Measurements from ENCODE around the gene GATA3.
"Not testable (repeated sequence)": the region's sequence is repeated elsewhere in the genome, so short reads cannot be mapped to it uniquely, and the experiment has no call there.

Gene GATA3

DNA sequence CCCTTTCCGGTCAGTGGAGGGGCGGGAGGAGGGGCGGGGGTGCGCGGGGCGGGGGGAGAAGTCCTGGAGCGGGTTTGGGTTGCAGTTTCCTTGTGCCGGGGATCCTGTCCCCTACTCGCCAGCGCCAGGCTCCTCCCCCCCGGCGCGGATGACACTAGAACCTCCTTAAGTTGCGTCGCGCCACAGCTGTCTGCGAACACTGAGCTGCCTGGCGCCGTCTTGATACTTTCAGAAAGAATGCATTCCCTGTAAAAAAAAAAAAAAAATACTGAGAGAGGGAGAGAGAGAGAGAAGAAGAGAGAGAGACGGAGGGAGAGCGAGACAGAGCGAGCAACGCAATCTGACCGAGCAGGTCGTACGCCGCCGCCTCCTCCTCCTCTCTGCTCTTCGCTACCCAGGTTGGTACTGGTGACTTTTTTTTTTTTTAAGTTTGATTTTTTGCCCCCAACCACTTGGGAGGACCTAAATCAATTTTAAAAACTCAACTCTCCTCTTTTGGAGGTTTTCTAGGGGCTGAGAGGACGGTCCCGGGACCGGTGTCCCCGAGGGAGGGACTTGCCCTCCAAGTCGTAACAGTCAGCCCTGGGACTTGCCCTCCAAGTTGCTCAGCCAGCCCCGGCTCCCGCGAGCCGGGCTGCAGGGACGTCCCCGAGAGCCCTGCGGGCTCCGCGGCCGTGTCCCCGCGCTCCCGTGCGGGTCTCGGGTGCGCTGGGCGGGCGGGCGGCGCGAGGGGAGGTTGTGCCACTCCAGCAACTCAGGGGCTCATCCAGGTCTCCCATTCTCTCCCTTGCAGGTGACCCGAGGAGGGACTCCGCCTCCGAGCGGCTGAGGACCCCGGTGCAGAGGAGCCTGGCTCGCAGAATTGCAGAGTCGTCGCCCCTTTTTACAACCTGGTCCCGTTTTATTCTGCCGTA, at the start of gene GATA3:
Gene GATA3, plus strand, starts transcription at position 195 of the 914 bp plus-strand sequence. CDS start 968 bp downstream, outside the sequence.
- H3K27me3 Mint-ChIP-seq (ENCODE audit: low read depth), result peaks cover 25% of the 10 kb centered on the region
- H3K36me3 Mint-ChIP-seq (ENCODE audit: low read depth), result peaks cover 33% of the 10 kb centered on the region
- H3K27ac Mint-ChIP-seq, result peak within 1 kb of the TSS; percentile 96
- H3K4me1 Mint-ChIP-seq (ENCODE audit: low read depth), result peaks cover 38% of the 10 kb centered on the region
- H3K9me3 Mint-ChIP-seq, result no peaks in the 10 kb centered on the region
- peak within 1 kb of the TSS; percentile 98 for H3K4me3 Mint-ChIP-seq

DNA sequence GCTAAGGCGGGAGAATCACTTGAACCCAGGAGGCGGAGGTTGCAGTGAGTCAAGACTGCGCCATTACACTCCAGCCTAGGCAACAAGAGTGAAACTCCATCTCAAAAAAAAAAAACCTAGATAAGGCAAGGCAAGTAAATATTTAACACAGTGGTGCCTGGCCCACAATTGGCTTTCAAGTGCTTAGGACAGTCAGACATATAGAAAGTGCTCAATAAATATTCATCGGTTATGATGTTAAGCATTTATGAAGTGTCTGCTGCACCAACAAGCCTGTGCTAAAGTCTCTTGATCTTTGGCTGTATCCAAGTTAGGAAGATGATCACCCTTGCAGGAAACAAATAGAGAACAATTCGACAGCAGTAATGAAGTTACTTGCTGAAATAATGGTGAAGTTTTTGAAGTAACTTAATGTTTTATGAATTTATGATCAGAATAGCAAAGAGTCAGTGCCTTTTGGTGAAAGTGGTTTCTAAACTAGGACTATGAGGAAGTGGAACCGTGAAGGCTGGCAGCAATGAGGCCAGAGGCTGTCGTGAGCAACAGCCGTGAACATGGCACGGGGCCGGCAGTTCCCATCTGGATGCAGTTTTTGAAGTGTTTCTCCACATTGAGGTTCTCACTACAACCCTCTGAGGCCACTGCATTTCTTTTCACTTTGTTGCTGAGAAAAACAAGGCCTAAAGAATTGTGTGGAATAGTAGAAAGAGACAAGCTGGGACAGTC, 48.1 kb upstream of the GATA3 start:
- Mint-ChIP-seq H3K27me3 (ENCODE audit: low read depth) (no peaks in the 10 kb centered on the region), H3K9me3 (peaks cover 23% of the 10 kb centered on the region), H3K27ac (no peak overlapping the region), H3K36me3 (ENCODE audit: low read depth) (peaks cover 13% of the 10 kb centered on the region), H3K4me1 (ENCODE audit: low read depth) (no peaks in the 10 kb centered on the region), H3K4me3 (no peak overlapping the region)

DNA sequence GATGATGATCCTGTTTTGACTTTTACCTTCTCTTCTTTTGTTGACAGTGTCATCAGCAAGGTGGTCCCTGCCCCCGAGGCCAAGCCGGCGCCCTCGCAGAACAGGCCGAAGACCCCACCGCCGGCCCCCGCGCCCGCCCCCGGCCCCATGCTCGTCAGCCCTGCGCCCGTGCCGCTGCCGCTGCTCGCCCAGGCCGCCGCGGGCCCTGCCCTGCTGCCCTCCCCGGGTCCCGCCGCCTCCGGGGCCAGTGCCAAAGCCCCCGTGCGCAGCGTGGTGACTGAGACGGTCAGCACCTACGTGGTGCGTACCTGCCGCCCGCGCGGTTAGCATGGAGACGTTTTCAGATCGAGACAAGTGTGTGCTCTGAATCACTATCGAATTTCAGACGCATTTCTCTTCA, 45.5 kb upstream of the GATA3 start:
- Mint-ChIP-seq H3K36me3 (ENCODE audit: low read depth) (peaks cover 14% of the 10 kb centered on the region), H3K27ac (no peak overlapping the region), H3K4me1 (ENCODE audit: low read depth) (no peaks in the 10 kb centered on the region), H3K4me3 (no peak overlapping the region), H3K27me3 (ENCODE audit: low read depth) (no peaks in the 10 kb centered on the region), H3K9me3 (peaks cover 14% of the 10 kb centered on the region)

DNA sequence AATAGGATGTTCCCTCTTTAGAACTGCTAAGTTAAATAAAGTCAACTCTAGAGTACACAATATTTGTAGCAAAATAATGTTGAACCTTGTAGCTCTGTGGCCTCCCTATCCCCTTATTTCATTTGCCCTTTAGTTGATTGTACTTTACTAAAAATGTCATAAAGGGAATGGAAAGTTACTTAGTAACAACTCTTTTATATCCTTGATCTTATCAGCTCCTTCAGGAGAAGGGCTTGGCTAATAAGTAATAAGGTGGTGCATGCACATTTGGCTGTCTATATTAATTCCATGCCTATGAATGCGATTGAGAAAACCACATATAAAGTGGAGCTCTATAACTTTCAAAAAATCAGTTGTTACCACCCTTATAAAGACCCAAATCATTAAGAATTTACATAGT, 41.5 kb upstream of the GATA3 start:
- H3K9me3 Mint-ChIP-seq, result no peaks in the 10 kb centered on the region
- H3K27ac Mint-ChIP-seq, result no peak overlapping the region
- H3K4me1 Mint-ChIP-seq (ENCODE audit: low read depth), result no peaks in the 10 kb centered on the region
- H3K36me3 Mint-ChIP-seq (ENCODE audit: low read depth), result peaks cover 10% of the 10 kb centered on the region
- H3K4me3 Mint-ChIP-seq, result no peak overlapping the region
- no peaks in the 10 kb centered on the region for H3K27me3 Mint-ChIP-seq (ENCODE audit: low read depth)

DNA sequence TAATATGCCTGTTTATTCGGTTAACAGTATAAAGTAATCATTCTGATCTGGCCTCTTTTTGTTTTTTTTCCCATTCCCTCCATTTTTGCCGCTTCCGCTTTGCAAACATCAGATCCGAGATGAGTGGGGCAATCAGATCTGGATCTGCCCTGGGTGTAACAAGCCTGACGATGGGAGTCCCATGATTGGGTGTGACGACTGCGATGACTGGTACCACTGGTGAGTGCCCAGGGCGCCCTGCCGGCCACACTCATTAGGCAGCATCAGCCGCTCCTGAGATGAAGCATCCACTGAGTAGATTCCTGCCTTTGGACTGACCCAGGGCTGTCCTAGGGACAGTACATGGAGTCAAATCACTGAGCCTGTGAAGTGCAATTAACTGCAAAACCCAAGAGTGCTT, 40.9 kb upstream of the GATA3 start:
- no peaks in the 10 kb centered on the region for H3K4me1 Mint-ChIP-seq (ENCODE audit: low read depth)
- H3K27ac Mint-ChIP-seq, result no peak overlapping the region
- H3K9me3 Mint-ChIP-seq, result no peaks in the 10 kb centered on the region
- peaks cover 10% of the 10 kb centered on the region for H3K36me3 Mint-ChIP-seq (ENCODE audit: low read depth)
- no peaks in the 10 kb centered on the region for H3K27me3 Mint-ChIP-seq (ENCODE audit: low read depth)
- no peak overlapping the region for H3K4me3 Mint-ChIP-seq

DNA sequence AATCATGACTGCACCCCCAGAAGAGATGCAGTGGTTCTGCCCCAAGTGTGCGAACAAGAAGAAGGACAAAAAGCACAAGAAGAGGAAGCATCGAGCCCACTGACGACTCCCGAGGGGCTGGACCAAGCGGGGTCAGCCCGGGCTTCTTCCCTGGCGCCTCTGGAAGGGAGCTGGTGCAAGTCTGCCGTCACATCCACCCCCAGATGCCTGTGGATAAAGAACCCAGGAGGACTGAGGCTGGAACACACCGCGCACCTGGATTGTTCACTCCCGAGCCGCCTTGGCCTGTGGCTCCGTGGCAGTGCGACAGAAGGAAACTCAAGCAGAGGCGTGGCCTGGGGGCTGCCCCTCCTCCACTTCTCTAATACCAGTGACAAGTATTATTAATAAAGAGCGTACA, 39.8 kb upstream of the GATA3 start:
- no peaks in the 10 kb centered on the region for H3K27me3 Mint-ChIP-seq (ENCODE audit: low read depth)
- peaks cover 10% of the 10 kb centered on the region for H3K36me3 Mint-ChIP-seq (ENCODE audit: low read depth)
- no peaks in the 10 kb centered on the region for H3K4me1 Mint-ChIP-seq (ENCODE audit: low read depth)
- H3K9me3 Mint-ChIP-seq, result no peaks in the 10 kb centered on the region
- H3K4me3 Mint-ChIP-seq, result no peak overlapping the region
- no peak overlapping the region for H3K27ac Mint-ChIP-seq

DNA sequence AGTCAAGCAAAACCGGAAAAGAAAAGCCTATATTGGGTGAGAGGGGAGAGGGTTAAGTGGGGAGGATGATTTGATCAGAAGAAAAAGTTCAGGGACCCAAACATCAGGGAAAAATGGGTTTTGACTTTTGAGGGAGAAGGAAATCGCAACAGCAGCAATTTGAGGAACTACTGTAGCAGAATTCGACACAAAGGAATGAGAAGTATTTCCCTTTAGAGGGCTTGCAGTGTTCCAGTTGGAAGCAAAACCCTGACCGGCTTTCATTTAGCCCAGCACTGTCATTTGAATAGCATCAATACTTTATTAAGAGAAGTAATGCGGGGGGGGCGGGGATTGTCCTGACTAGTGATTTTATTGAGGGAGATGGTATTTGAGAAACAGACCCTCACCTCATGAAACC, 37.2 kb upstream of the GATA3 start:
- H3K9me3 Mint-ChIP-seq, result no peaks in the 10 kb centered on the region
- H3K27me3 Mint-ChIP-seq (ENCODE audit: low read depth), result no peaks in the 10 kb centered on the region
- no peak overlapping the region for H3K4me3 Mint-ChIP-seq
- peaks cover 8% of the 10 kb centered on the region for H3K36me3 Mint-ChIP-seq (ENCODE audit: low read depth)
- H3K4me1 Mint-ChIP-seq (ENCODE audit: low read depth), result no peaks in the 10 kb centered on the region
- no peak overlapping the region for H3K27ac Mint-ChIP-seq

DNA sequence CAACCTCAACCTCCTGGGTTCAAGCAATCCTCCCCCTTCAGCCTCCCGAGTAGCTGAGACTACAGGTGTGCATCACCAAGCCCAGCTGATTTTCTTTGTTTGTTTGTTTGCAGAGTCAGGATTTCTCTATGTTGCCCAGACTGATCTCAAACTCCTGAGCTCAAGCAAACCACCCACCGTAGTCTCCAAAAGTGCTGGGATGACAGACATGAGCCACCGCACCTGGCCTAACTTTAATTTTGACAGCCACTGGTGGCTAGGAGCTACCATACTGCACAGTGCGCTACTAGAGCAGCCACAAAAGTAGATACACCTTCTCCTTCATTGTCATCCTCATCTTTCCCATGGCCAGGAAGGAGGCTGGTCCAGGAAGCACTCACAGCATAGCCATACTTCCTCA, 31.2 kb upstream of the GATA3 start:
- peaks cover 4% of the 10 kb centered on the region for H3K27me3 Mint-ChIP-seq (ENCODE audit: low read depth)
- no peaks in the 10 kb centered on the region for H3K9me3 Mint-ChIP-seq
- H3K27ac Mint-ChIP-seq, result no peak overlapping the region
- no peak overlapping the region for H3K4me3 Mint-ChIP-seq
- no peaks in the 10 kb centered on the region for H3K36me3 Mint-ChIP-seq (ENCODE audit: low read depth)
- H3K4me1 Mint-ChIP-seq (ENCODE audit: low read depth), result peaks cover 5% of the 10 kb centered on the region

DNA sequence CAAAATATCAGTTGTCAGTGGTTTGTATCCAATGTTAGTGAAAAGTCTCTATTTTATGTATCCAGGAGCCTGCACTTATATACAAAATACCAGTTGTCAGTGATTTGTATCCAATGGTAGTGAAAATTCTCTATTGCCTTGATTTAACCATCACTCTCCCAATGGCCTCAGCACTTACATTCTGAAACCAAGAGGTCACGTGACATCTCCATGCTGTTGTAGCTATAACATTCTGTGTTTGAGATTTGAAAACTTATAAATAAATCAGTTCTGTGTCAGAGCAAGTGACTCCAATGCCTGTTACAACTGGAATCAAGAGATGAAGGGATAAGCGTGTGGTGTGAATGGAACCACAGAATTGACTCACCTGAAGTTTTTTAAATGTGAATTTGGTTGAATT, 30.6 kb upstream of the GATA3 start:
- no peaks in the 10 kb centered on the region for H3K9me3 Mint-ChIP-seq
- H3K27ac Mint-ChIP-seq, result no peak overlapping the region
- H3K36me3 Mint-ChIP-seq (ENCODE audit: low read depth), result no peaks in the 10 kb centered on the region
- no peak overlapping the region for H3K4me3 Mint-ChIP-seq
- peaks cover 5% of the 10 kb centered on the region for H3K4me1 Mint-ChIP-seq (ENCODE audit: low read depth)
- peaks cover 4% of the 10 kb centered on the region for H3K27me3 Mint-ChIP-seq (ENCODE audit: low read depth)

DNA sequence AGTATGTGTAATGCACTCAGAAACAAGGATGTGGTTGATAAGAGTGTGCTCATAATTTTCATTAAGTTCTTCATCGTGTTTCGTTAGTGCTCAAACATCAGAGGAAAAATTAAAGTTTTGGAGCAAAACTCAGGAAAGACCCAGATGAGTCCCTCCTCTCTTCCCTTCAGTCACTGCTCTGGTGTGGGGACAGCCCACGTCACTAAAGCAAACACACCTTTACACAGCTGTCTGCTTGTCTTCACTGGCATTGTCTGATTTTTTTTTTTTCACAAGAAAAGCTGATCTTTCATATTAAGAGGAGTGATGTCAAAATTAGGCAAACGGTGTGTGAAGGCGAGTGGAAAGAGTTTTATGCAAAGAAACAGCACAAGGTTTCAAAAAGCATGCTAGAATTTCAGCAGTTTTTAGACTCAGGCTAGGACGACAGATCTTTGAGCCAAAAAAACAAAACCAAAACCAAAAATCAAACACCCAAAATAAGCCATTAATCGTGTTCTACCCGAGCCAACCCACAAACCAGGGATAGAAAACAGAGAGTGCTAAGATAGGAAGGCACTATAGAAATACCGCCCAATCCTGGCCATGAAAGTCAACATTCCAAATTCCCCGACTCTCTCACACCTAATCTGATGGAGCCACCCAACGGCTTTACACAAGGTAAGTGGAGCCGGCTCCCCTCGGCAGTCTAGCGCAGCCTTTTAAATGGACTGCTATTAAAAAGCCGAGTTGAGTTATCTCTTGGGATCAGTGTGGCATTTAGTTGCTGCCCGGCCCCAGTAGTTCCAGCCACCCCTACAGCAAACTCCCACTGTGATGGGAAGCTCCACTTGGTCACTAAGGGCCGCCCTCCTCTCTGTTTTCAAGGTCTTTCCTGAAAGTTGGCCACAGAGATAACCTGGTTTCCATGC, 27.9 kb upstream of the GATA3 start:
- no peak overlapping the region for H3K27ac Mint-ChIP-seq

DNA sequence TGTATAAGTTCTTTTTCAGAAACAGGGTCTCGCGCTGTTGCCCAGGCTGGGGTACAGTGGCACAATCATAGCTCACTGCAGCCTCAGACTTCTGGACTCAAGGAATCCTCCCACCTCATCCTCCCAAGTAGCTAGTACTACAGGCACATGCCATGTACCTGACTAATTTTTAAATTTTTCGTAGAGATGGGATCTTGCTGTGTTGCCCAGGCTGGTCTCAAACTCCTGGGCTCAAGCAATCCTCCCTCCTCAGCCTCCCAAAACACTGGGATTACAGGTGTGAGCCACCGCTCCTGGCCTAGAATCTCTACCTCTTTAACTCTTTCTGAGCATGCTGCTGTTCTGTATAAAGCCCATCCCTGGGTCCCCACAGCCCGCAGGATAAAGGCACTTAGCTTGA, 23.3 kb upstream of the GATA3 start:
- H3K27me3 Mint-ChIP-seq (ENCODE audit: low read depth), result peaks cover 44% of the 10 kb centered on the region
- H3K9me3 Mint-ChIP-seq; H3K4me1 Mint-ChIP-seq (ENCODE audit: low read depth); H3K36me3 Mint-ChIP-seq (ENCODE audit: low read depth); H3K27ac Mint-ChIP-seq; H3K4me3 Mint-ChIP-seq: not testable (repeated sequence)

More for the DNA sequence above, 27.9 kb upstream of the GATA3 start:
- H3K9me3 Mint-ChIP-seq, result no peaks in the 10 kb centered on the region
- peaks cover 5% of the 10 kb centered on the region for H3K4me1 Mint-ChIP-seq (ENCODE audit: low read depth)
- peaks cover 8% of the 10 kb centered on the region for H3K27me3 Mint-ChIP-seq (ENCODE audit: low read depth)
- no peaks in the 10 kb centered on the region for H3K36me3 Mint-ChIP-seq (ENCODE audit: low read depth)
- peak overlapping the region; percentile 43 for H3K4me3 Mint-ChIP-seq

DNA sequence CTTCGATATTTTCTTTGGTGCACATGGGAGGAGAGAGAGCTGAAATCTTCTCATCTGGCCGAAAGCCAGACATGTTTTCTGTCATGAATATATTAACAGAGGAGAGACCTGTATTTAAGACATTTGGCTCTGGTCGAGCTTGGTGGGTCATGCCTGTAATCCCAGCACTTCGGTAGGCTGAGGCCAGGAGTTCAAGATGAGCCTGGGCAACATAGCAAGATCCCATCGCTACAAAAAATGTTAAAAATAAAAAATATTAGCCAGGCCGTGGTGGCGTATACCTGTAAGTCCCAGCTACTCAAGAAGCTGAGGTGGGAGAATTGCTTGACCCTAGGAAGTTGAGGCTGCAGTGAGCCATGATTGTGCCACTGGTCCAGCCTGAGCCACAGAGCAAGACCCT, 21.9 kb upstream of the GATA3 start:
- Mint-ChIP-seq H3K4me3 (no peak overlapping the region), H3K9me3 (no peaks in the 10 kb centered on the region), H3K27ac (no peak overlapping the region), H3K27me3 (ENCODE audit: low read depth) (peaks cover 48% of the 10 kb centered on the region), H3K36me3 (ENCODE audit: low read depth) (peaks cover 3% of the 10 kb centered on the region), H3K4me1 (ENCODE audit: low read depth) (peaks cover 6% of the 10 kb centered on the region)

DNA sequence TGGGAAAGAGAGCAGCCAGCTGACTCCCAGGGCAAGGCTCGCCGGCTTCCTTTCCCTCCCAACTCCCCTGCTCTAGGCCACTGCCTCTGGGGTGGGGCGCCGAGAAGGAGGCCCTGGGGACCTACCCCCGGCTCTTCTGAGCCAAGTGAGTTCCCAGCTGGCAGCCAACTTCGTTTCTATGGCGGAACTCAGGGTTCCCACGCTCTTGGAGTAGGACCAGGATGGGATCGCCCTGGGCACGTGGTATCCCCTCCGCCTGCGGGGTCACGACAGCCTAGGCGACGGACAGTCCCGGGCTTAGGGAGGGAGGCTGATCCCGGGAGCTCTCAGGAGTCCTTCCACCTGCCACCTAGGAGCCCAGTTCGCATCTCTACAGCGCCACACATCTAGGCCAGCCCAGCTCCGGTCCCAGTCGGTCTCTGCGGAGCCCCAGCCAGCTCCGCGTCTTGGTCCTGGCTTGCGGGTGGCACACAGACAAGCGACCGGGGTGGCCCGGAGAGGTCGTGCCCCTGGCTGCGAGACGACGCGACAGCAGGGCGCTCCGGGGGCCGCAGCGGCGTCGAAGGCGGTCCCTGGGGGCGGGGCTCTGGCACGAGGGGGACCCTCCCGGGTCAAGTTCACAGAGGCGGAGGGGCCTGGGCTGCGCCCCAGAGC, 20.5 kb upstream of the GATA3 start:
- Mint-ChIP-seq H3K27ac (no peak overlapping the region), H3K9me3 (no peaks in the 10 kb centered on the region), H3K4me1 (ENCODE audit: low read depth) (peaks cover 12% of the 10 kb centered on the region), H3K4me3 (no peak overlapping the region), H3K36me3 (ENCODE audit: low read depth) (peaks cover 3% of the 10 kb centered on the region), H3K27me3 (ENCODE audit: low read depth) (peaks cover 61% of the 10 kb centered on the region)

DNA sequence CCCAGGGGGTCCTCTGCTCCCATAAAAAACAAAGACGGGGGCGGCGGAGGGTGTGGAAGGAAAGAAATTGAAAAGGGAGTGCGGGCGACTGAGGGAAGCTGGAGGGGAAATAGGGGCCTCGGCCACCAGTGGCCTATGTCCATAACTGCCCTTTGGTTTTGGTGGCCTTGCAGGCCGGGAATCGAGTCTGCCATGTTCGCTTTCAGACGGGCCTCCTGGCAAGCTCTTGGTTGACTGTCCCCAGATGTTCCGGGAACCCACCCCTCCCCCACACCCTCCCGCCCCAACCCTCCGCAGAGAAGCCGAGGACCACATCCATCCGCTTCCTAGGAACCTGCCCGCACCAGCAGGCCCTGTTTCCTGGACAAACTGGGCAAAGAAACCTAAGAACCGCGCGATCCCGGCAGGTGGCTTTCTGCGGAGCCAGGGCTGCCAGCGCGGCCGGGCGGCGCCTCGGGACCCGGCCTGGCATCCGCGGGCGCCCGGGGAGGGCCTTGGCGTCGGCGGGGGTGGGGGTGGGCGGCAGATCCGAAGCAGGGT, 20.0 kb upstream of the GATA3 start:
- no peaks in the 10 kb centered on the region for H3K9me3 Mint-ChIP-seq
- H3K27me3 Mint-ChIP-seq (ENCODE audit: low read depth), result peaks cover 67% of the 10 kb centered on the region
- H3K4me1 Mint-ChIP-seq (ENCODE audit: low read depth), result peaks cover 13% of the 10 kb centered on the region
- H3K27ac Mint-ChIP-seq, result no peak overlapping the region
- peaks cover 3% of the 10 kb centered on the region for H3K36me3 Mint-ChIP-seq (ENCODE audit: low read depth)
- H3K4me3 Mint-ChIP-seq, result no peak overlapping the region
